Osteoblast (primary cell): ENCODE results near the gene GNG12. TPM values are rescaled to one million over a fixed set of nuclear protein-coding genes. Genes with fewer than 3 reads are reported as not detected.

ENCODE experiments used
- DNase-seq: peaks from one replicate; pipeline ENCODE4 v3.0.0; 2011; ENCODE audit warnings: low spot score, mixed read lengths; ENCODE audit not compliant: insufficient read length; ENCODE audit errors: missing footprints
- H2AFZ ChIP-seq: 2 replicates; pipeline ENCODE4 v1.6.0; 2011; ENCODE audit warnings: mild to moderate bottlenecking, low read length
- H3K27ac ChIP-seq: 2 replicates; pipeline ENCODE4 v1.5.1; 2011; ENCODE audit warnings: mild to moderate bottlenecking, low read depth, low read length, moderate library complexity
- H3K27me3 ChIP-seq: 2 replicates; pipeline ENCODE4 v1.6.0; 2012; ENCODE audit warnings: mild to moderate bottlenecking, control low read depth, inconsistent platforms, low read length, moderate library complexity; ENCODE audit not compliant: insufficient read depth
- H3K36me3 ChIP-seq: 2 replicates; pipeline ENCODE4 v1.5.1; 2011; ENCODE audit warnings: mild to moderate bottlenecking, low read length, control low read depth, moderate library complexity; ENCODE audit not compliant: insufficient read depth
- H3K4me1 ChIP-seq: 2 replicates; pipeline ENCODE4 v1.5.1; 2011; ENCODE audit warnings: mild to moderate bottlenecking, low read length, control low read depth, moderate library complexity; ENCODE audit not compliant: insufficient read depth
- H3K4me2 ChIP-seq: 2 replicates; pipeline ENCODE4 v1.6.0; 2011; ENCODE audit warnings: mild to moderate bottlenecking, low read length; ENCODE audit not compliant: insufficient read depth
- H3K4me3 ChIP-seq: fragments of 200-600 bp; sonication (generic); 3 replicates; pipeline ENCODE4 v1.5.1; 2012; ENCODE audit warnings: mild to moderate bottlenecking, low read length, inconsistent platforms; ENCODE audit not compliant: insufficient read depth
- H3K79me2 ChIP-seq: 2 replicates; pipeline ENCODE4 v1.6.0; 2012; ENCODE audit warnings: mild to moderate bottlenecking, low read length, control low read depth, inconsistent platforms; ENCODE audit not compliant: insufficient read depth
- H3K9me3 ChIP-seq: 2 replicates; pipeline ENCODE4 v1.5.1; 2011; ENCODE audit warnings: low read depth, low read length, control low read depth
- H4K20me1 ChIP-seq: 2 replicates; pipeline ENCODE4 v1.6.0; 2012; ENCODE audit warnings: mild to moderate bottlenecking, low read length, control low read depth; ENCODE audit not compliant: insufficient read depth
- small RNA-seq: library from RNA; depleted of rRNA; stranded (forward); fragments of <200 nt; gene quantifications from one replicate; pipeline ENCODE3, GENCODE V24; 2012
- total RNA-seq: library from RNA; depleted of rRNA; stranded (reverse); fragments of >200 nt; gene quantifications from 2 replicates; pipeline ENCODE4 v1.2.3, GENCODE V29; 2012
- TF ChIP-seq, protein P1 (sequence below): IDR thresholded peaks from 2 replicates; pipeline ENCODE4 v1.5.1; 2011; ENCODE audit warnings: mild to moderate bottlenecking, low read depth, low read length, moderate library complexity; ENCODE audit errors: extremely low read depth

GNG12 gene
- total RNA-seq, 1 donor, result 219 TPM

DNA sequence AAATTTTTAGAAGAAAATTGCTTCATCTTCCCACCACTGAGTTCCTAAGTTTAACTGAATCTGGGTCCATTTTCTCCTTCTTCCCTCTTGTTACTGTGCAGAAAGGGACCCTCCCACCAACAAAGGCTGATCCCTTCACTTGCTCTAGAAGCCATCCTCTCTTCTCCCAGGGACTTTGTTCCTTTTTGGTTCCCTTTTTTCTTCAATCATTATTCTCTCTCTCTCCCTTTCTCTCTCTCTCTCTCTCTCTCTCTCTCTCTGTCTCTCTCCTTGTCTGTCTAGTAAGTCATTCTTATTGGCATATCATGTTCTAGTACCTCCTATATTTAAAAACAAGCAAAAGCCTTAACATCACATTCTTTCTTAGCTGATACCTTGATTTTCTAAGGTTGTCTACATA, 180.0 kb downstream of the GNG12 start:
- no peak overlapping the region for H3K4me3 ChIP-seq
- H3K4me1 ChIP-seq, result peaks cover 10% of the 10 kb centered on the region
- TF ChIP-seq, protein P1, sequence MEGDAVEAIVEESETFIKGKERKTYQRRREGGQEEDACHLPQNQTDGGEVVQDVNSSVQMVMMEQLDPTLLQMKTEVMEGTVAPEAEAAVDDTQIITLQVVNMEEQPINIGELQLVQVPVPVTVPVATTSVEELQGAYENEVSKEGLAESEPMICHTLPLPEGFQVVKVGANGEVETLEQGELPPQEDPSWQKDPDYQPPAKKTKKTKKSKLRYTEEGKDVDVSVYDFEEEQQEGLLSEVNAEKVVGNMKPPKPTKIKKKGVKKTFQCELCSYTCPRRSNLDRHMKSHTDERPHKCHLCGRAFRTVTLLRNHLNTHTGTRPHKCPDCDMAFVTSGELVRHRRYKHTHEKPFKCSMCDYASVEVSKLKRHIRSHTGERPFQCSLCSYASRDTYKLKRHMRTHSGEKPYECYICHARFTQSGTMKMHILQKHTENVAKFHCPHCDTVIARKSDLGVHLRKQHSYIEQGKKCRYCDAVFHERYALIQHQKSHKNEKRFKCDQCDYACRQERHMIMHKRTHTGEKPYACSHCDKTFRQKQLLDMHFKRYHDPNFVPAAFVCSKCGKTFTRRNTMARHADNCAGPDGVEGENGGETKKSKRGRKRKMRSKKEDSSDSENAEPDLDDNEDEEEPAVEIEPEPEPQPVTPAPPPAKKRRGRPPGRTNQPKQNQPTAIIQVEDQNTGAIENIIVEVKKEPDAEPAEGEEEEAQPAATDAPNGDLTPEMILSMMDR, result no peak
- H3K9me3 ChIP-seq, result no peaks in the 10 kb centered on the region
- no peak overlapping the region for H2AFZ ChIP-seq
- H3K79me2 ChIP-seq, result no peaks in the 10 kb centered on the region
- H3K36me3 ChIP-seq, result no peaks in the 10 kb centered on the region
- H3K27me3 ChIP-seq, result no peaks in the 10 kb centered on the region
- no peak for DNase-seq
- peak overlapping the region; percentile 22 for H3K27ac ChIP-seq
- no peaks in the 10 kb centered on the region for H4K20me1 ChIP-seq
- peak overlapping the region; percentile 35 for H3K4me2 ChIP-seq

DNA sequence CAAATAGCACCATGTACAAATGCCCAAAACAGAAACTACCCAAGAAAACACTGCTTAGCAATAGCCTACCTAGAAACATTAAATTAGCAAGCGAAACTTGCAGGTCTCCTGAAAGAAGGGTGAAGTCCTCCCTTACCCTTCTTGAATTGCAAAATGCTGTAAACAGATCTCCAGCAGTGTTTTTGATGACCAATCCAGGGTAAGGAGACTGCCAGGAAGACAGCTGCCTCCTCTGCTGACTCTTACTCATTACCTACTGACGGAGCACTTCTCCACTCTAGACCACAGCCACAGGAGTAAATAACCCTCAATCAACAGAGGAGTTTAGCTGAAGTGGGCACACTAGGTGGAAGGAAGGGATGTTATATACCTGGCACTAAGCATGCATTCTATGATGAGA, 180.5 kb downstream of the GNG12 start:
- peak; percentile 45 for DNase-seq
- no peaks in the 10 kb centered on the region for H4K20me1 ChIP-seq
- H3K4me3 ChIP-seq, result no peak overlapping the region
- TF ChIP-seq, protein P1, result no peak
- H3K79me2 ChIP-seq, result no peaks in the 10 kb centered on the region
- H3K4me1 ChIP-seq, result peaks cover 10% of the 10 kb centered on the region
- peak overlapping the region; percentile 22 for H3K27ac ChIP-seq
- H3K27me3 ChIP-seq, result no peaks in the 10 kb centered on the region
- no peaks in the 10 kb centered on the region for H3K9me3 ChIP-seq
- H2AFZ ChIP-seq, result peak overlapping the region; percentile 30
- no peaks in the 10 kb centered on the region for H3K36me3 ChIP-seq
- H3K4me2 ChIP-seq, result peak overlapping the region; percentile 35

Small RNA genes lying within 50 kb of the gene (small RNA-seq; reads per million reads assigned to genes)
- not detected for gene RN7SL392P
- not detected for gene RNU7-80P

Other genes with a start within 250 kb of the GNG12 start
- 48.0 and 48.9 TPM in 2 replicates for gene GADD45A, start 148.3 kb downstream of the GNG12 start, total RNA-seq
- gene DIRAS3, start 217.2 kb upstream of the GNG12 start, total RNA-seq, result 2.1 and 4.0 TPM in 2 replicates